Forelimb muscle (tissue), 1 donor: ENCODE measurements around the gene KAZN. TPM values are rescaled to one million over a fixed set of nuclear protein-coding genes. Genes with fewer than 3 reads are reported as not detected.

Source experiments
- DNase-seq: peaks from one replicate; pipeline ENCODE4 v3.0.0-alpha.2; 2013; ENCODE audit warnings: low read depth
- polyA plus RNA-seq: library from polyadenylated mRNA; unstranded; fragments of 120-200 nt; gene quantifications from one replicate; pipeline ENCODE4 v1.2.1, GENCODE V29; 2013; ENCODE audit not compliant: insufficient read length

The KAZN gene
- polyA plus RNA-seq, 1 donor = 12.8 TPM

DNA sequence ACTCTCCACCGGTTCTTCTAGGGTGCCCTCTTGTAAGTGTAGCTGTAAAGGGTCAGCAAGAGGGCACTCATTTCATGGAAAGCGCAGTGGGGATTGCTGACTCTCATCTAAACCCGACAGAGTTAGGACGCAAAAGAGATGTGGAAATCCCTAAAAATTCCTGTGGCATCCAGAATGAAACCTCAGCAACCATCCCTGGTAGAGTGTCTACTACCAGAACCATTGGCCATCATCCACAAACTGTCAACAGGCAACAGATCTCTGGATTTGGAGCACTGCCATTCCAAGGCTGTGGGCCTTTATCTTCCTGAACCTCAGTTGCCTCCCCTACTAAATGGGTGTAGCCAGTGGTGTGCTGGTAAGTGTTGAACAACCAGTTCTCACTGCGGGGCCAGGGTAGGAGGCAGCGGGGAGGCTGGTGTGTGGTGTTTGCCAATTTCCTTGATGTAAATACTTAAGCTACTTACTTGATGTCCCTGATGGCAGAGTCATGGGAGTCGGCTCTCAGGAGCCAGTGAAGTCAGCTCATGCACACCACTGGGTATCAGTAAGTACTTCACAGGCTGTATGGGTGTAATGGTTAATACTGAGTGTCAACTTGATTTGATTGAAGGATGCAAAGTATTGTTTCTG lies 195.8 kb downstream of the KAZN start:
- DNase-seq = no peak

DNA sequence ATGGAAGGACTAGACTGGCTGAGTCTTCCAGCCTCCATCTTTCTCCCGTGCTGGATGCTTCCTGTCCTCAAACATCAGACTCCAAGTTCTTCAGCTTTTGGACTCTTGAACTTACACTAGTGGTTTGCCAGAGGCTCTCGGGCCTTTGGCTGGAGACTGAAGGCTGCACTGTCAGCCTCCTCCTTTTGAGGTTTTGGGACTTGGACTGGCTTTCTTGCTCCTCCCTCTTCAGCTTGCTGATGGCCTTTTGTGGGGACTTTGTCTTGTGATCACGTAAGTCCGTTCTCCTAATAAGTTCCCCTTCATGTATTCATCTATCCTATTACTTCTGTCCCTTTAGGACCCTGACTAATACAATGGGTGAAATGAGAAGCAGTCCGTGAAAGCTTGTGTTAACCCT lies 196.4 kb downstream of the KAZN start:
- DNase-seq = peak; percentile 31

DNA sequence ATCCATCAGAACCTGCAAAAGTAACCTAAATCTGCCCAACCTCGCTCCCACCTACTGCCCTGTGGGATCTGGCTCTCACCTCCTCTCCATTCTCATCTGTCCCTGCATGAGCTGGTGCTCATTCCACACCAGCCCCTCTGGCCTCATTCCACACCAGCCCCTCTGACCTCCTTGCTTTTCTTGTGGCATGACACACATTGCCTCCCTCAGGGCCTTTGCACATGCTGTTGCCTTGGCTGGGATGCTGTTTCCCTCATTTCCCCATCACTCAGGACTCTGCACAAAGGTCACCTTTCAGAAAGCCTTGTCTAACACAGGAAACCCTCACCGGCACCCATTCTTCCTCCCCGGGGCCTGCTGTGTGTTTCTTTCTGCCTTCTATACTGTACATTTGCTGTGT lies 197.1 kb downstream of the KAZN start:
- no peak for DNase-seq

DNA sequence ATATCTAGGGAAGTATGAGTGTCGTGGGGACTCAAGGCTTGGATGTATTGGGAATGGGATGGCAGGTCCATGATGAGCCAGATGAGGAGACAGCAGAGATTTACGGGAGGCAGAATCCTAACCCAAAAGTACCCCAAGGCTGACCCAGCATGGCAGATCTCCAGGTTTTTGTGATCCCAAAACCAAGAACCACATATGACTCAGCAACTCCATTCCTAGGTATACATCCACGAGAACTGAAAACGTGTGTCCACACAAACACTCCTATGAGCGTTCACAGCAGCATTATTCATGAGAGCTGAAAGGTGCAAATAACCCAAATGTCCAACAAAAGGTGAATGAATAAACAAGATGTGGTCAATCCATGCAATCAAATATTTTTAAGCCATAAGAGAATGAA lies 201.5 kb downstream of the KAZN start:
- no peak for DNase-seq

DNA sequence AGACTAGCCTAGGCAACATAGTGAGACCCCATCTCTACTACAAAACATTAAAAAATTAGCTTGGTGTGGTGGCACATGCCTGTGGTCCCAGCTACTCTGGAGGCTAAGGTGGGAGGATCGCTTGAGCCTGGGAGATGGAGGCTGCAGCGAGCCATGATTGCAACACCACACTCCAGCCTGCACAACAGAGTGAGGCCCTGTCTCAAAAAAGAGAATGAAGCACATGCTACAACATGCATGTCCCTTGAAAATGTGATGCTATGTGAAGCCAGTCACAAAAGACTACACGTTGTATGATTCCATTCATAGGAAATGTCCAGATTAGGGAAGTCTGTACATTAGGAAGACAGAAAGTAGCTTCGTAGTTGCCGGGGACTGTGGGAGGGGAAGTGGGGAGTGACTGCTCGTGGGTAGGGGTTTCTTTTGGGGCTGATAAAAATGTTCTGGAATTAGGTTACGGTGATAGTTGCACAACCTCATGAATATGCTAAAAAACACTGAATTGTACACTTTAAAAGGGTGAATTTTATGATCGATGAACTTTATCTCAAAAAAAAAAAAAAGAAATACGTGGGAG lies 202.1 kb downstream of the KAZN start:
- no peak for DNase-seq

DNA sequence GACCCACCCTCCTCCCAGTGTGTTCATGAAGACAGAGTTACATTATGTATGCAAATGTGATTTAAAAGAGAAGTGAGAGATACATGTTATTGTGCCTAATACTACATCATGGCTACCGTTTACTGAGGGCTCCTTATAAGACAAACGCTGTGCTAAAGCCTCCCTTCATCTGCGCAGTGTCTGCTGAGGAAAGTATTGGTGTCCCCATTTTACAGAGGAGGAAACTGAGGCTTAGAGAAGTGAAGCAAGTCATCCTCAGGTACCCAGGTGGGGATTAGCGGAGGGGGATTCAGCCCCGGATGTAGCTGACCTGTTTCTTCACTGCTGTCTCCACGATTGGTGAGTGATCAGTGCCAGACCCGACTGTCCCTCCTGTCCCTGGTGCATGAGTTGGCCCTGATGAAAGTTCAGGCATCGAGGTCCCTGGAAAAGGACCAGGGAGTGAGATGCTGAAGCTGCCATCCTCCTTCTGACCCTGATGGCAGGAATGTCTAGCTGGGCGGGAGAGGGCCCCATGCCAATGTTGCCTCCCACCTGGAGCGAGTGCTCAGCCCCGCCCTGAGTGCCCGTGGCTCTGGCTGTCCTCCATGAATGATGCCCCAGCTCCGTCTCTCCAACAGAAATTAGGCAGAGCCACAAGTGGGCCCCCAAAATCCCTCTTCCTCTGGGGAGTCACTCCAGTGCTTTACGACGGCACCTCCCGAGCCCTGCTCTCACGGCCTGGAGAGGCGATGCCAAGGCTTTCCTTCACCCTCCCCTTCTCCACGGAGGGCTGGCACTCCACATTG lies 204.7 kb downstream of the KAZN start:
- DNase-seq = no peak

DNA sequence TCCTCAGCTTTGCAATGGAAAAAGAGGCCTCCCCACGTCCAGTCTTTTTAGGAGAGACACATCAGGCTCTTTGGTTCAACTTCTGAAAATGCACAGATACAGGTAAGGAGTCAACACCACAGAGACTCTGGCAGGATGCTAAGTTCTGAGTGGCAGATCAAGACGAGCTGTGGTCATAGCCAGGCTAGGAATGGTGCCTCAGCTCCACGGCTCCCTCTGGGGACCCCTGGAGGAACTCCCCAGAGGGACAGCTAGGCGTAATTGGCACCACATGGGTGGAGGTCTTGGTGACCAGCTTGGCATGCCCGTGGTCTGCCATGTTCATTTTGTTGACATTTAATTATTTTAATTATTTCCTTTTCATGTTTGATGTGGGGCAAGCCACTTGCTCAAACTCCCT lies 206.1 kb downstream of the KAZN start:
- no peak for DNase-seq

DNA sequence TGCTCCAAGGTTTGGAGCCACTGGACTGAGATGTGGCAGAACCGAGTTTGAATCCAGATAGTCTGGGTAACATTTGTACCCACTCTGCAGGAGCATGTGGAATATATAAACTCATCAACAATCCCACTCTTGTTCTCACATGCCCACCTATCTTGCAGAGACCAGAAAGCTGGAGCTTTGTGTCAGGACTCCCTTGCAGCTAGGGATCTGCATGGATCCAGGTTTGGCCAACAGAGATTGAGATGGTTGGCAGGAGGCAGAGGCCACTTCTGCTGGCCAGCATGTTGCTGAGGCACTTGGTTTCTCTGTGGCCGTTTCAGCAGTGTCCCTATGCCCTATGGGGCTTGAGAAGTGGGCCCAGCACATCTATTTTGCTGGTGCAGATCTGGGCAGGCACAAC lies 208.3 kb downstream of the KAZN start:
- DNase-seq = no peak

DNA sequence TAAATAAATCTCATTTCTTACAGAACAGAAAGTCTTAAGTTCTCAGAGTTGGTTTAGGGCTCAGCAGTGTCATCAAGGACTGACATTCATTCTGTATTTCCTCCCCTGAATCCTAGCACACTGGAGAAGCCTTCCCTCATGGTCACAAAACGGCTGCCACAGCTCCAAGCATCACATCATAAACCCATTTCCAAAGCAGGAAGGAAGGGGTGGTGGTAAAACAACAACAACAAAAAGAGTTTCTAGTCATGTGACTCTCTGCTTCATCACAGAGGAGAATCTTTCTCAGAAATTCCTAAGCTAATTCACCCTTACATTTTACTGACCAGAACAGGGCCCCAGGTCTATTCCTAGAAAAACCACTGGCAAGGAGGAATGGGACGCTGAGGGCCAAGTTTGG lies 210.3 kb downstream of the KAZN start:
- no peak for DNase-seq

DNA sequence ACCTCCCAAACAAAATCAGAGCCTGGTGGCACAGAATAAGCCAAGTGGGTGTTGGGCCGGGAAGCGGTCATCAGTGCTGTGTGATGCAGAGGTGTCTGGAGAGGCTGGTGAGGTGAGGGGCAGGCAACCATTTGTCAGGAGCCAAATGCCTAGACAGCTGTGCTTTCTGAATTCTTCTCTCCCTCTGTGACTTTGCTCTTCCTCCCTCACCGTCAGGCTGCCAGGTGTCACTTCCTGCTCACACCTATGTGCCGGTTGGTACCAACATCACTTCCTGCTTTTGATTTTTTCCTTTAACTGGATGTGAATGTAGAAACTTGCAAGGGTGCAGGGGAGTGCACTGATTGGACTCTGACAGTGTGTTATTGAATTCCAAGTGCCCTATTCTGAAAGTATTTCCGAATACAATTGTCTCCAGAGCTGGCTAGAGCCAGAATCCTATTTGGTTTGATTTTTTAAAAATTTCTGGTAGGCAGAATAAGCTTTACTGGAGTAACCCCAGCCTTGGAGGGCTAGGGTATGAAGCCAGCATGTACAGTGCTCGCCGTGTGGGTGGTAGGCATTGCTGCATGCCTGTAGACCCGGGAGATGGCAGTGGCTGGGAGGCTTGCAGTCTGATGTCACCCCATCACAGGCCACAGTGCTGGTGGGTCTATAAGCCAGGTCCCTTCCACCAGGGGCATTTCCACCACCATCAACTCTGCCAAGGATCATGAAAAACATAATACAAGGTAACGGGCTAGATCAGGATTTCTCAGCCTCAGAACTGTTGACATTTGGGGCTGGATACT lies 210.9 kb downstream of the KAZN start:
- no peak for DNase-seq

DNA sequence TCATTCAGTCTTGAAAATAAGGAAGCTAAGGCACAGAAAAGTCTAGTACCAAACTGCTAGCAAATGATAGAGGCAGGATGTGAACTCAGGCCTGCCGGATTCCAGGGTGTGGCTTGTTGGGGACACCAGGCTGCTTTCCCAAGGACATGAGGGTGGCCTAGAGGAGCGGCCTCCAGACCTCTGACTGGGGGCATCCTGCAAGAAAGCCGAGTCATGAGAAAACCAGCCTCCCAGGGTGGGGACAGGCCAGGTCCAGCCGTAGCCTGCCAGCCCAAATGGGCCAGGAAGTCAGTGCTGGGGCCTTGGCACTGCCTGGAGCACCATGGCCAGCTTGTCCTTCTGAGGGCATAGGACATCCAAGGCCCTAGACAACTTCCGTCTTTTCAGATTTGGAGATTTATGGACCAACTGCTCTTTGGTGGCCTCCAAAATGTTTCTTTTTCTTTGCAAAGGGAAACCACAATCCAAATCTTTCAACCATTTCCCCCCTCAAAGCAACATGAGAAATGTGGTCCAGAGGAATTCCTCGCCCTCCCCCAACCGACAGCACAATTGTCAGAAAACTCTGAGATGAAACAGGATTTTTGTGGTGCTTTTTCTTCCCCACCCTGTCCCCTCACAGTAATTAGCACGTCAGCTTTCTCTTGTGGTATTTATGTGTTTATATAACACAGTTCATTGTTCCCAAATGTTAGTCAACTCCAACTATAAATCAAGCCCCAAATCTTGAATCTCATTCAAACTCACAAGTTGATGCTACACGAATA lies 212.3 kb downstream of the KAZN start:
- no peak for DNase-seq

DNA sequence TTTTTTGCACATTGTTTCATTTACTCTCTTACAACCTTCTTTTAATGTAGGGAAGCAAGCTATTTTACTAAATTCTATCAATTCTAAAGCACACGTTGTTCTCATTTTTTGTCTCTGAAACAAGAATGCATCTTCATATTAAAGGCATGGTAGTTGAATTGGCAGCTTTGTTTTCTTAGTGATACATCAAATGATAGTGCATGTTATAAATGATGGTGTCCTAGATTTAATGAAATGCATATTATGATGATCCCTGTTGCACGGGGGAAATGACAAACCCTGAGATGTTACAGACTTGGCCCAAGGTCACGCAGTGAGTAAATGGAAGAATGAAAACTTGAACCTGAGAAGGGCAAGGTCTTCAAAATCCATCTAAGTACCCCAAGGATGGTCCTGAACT lies 213.1 kb downstream of the KAZN start:
- no peak for DNase-seq

DNA sequence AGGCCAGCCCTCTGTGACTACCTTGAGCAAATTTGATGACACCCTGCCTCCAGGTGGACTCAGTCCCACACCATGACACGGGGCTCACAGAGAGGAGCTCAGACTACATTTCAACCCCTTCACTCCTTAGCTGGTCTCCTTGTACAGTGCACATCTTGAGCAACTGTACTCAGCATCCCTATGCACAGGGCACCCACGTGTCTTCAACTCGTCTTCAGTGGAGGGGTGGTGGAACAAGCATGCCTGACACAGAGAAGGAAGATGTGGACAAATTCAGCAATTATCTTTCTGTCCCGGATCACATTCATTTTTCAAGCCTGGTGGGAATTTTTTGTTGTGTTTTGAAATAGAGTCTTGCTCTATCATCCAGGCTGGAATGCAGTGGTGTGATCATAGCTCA lies 213.7 kb downstream of the KAZN start:
- no peak for DNase-seq

DNA sequence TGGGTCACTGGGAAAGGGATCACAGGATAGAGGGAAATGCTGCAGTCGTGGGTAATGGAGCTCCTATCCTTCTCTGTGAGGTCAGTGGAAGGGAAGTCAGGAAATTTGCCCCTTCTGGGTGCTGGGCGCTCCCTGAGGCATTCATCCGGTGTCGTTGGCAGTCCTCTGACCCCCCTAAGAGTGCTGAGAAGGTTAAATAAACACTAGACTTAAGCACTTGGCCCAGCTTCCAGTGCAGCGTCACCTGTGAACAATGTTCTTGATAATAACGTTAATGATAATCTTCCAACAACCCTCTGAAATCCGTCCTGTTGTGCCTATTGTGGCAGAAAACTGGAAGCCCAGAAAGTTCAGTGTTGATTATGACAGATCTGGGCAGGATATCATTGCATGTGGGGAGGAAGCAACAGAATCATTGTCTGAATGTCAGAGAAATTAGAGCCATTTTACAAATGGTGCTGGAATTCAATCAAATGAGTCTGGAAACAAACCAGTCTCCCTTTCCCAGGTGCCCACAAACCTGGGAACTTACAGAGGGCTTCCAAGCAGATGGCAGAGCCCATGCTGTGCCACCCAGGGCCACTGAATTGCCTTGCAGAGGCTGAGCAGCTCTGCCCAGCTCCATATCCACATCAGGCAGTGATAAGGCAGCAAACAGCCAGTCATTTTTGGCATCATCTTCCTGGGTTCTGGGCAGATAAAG lies 216.8 kb downstream of the KAZN start:
- no peak for DNase-seq

DNA sequence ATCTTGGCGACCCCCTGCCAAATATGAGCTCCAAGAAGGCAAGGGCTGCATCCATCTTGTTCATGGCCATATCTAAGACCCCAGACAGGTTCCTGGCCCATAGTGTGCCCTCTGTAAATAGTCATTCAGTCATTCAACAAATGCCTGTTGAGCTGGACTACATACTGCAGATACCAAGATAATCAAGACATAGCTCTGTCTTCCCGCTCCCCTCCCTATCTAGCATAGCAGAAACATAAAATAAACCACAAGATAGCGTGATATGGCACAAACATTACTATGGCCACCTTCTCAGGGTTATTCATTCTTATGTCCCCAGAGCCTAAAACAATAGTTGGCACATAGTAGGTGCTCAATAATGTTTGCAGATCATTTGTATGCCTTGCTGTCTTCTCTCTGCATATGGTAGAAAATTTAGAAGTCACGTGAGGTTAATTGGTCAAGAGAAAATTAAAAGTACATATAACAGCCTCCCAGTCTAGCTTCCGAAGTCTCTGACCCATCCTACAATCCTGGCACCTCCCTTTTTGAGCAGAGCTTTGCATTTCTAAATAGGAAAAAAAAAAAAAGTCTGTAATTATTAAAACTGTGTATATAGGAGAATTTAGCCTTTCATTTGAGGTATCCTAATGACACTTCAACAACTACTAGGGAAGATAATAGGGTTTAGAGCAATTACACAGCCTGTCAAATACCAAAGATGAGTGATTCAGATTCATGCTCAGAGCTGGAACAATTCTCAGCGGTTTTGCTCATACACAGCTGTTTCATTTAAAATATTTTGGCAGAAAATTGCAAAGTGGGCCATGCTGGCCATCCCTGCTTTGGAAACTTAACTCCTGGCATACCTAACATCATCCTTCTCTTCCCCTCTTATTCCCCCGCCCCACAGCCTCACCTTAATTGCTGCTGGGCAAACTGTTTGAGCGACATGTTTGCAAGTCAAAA lies 219.0 kb downstream of the KAZN start:
- no peak for DNase-seq

DNA sequence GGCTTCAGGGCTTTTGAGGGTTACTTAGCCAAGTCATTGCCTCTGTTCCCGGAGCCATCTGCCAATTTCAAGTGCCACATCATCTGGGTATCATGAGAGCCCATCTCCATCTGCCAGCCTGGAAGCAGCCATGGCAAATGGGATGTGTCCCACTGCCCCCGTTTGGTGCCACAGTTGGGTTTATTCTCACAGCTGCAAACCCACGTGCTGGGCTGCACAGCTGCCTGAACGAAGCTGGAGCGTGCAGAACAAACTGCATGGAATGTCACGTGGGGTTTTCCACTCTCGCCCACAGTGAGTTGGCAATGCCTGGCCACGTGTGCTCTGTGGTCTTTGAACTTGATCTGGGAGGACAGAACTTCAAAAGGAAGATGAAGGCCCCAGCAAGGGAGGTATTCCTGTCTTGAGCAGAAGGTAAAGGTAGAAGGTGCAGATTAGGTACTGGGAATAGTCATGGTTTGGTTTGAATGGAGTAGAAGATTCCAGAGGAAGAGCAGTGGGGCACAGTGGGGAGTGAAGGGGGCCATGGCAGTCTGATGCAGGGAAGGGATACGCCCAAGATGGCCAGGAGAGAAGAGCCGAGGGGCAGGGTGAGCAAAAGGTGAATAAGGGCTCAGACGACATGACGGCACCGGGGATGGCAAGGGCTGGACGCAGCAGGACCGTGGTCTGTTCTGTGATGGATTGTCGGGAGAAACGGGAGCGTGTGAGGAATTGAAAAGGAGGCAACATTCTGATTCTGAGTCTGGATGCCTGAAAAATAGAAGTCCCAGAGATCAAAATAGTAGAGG lies 222.0 kb downstream of the KAZN start:
- DNase-seq = no peak

DNA sequence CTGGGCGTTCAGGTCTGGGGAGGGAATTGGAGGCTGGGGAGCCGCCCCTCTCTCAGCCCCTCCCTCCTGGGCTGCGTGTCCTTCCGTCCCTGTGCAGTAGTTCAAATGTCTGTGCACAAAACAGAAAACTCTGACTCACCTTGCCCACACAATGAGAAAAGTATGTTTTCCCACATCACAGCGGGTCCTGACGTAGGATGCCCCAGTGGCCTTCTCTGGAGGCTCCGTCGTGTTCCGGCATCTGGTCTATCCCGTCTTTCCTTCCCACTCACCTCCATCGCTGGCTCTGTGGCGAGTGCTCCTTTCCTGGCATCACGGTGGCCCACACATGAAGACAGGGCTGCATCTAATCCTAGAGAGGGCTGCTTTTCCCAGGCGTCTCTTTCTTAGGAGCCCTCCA lies 224.0 kb downstream of the KAZN start:
- no peak for DNase-seq

DNA sequence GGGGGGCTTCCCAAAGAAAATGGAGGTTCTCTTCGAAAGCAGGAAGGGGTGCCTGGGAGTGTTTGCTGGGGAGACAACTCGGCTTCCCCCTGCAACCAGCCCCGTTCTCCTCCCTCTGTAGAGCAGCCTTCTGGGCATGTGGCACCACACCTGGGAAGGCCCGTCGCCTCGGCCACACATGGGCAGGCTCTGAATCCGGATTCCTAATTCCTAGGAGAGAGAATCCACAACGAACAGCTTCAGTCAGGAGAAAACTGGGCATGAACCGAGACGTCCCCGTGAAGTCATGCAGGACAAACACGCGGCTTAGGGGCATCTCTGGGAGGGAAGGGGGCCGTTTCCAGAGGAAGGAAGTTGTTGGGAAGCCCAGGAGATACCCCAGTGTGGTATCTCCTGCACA lies 224.5 kb downstream of the KAZN start:
- no peak for DNase-seq

DNA sequence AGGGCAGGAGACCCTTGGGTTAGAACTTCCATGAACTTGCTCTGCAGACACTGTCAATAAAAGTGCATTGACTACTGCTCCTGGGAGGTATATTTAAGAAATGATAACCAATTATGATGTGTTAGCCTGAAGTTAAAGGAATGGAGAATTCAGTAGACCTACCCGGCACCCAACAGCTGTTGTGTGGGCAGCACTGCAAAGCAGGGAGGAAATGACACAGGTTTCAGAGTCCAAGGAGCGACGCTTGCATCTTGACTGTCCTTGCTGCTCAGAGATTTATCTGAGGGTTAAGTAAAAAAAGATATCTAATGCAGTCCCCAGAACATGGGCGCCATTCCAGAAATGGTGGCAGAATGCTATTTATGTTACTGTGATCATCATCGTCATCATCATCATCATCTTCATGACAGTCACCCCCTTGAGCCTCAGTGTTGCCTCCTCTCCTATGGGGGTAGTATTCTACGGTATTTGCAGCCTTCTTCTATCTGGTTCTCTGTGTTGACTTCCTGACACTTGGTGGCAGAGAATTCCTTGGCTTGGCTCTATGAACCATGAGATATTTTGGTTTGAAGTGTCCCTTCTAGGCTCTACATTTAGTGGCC lies 225.9 kb downstream of the KAZN start:
- DNase-seq = no peak
